SU-DHL-6 (cell line): ENCODE results near the gene KRABD2.

ENCODE experiments used
- H2AFZ ChIP-seq: fragments of 200-600 bp; sonication (generic); 2 replicates; pipeline ENCODE4 v1.6.1; 2014; ENCODE audit warnings: low read depth, mild to moderate bottlenecking, moderate library complexity, mixed read lengths, antibody characterized with exemption, low read length; ENCODE audit not compliant: severe bottlenecking
- H3F3A ChIP-seq: fragments of 200-600 bp; shearing (Covaris generic); 2 replicates; pipeline ENCODE4 v1.6.0; 2016; ENCODE audit warnings: antibody characterized with exemption, mild to moderate bottlenecking; ENCODE audit not compliant: insufficient read depth
- H3K27ac ChIP-seq: fragments of 200-600 bp; sonication (generic); 2 replicates; pipeline ENCODE4 v1.5.1; 2016; ENCODE audit warnings: low read depth, mild to moderate bottlenecking, low read length, moderate library complexity, mixed read lengths
- H3K27me3 ChIP-seq: fragments of 200-600 bp; sonication (generic), shearing (Covaris generic); 2 replicates; pipeline ENCODE4 v1.6.0; 2014; ENCODE audit warnings: mild to moderate bottlenecking, low read length
- H3K36me3 ChIP-seq: fragments of 200-600 bp; sonication (generic); 2 replicates; pipeline ENCODE4 v1.6.1; 2014; ENCODE audit warnings: mild to moderate bottlenecking, low read length, mixed read lengths
- H3K4me2 ChIP-seq: fragments of 300-600, 200-600 bp; shearing (Covaris generic), sonication (generic); 2 replicates; pipeline ENCODE4 v1.6.0; 2014; ENCODE audit warnings: low read length, low read depth, mild to moderate bottlenecking; ENCODE audit not compliant: poor library complexity, severe bottlenecking
- H3K4me3 ChIP-seq: fragments of 200-600 bp; sonication (generic); 2 replicates; pipeline ENCODE4 v1.5.1; 2014; ENCODE audit warnings: antibody characterized with exemption, low read length, mild to moderate bottlenecking, mixed read lengths; ENCODE audit not compliant: insufficient read depth, poor library complexity, severe bottlenecking
- H3K79me2 ChIP-seq: fragments of 200-600 bp; sonication (generic); 2 replicates; pipeline ENCODE4 v1.6.1; 2014; ENCODE audit warnings: mild to moderate bottlenecking, low read length, moderate library complexity; ENCODE audit not compliant: insufficient read depth
- H3K9ac ChIP-seq: fragments of 200-600 bp; sonication (generic); 2 replicates; pipeline ENCODE4 v1.7.0; 2014; ENCODE audit warnings: mild to moderate bottlenecking, low read length
- H3K9me2 ChIP-seq: fragments of 200-600 bp; sonication (generic); replicated peaks from 2 replicates; pipeline ENCODE4 v1.6.1; 2014; ENCODE audit warnings: low read length; ENCODE audit not compliant: insufficient read depth
- H3K9me3 ChIP-seq: fragments of 200-600 bp; sonication (generic); 2 replicates; pipeline ENCODE4 v1.6.1; 2014; ENCODE audit warnings: low read length, mixed read lengths; ENCODE audit not compliant: insufficient read depth
- H4K20me1 ChIP-seq: fragments of 200-600 bp; sonication (generic); 2 replicates; pipeline ENCODE4 v1.6.1; 2014; ENCODE audit warnings: low read depth, mild to moderate bottlenecking, antibody characterized with exemption, low read length, moderate library complexity, mixed read lengths
- EZH2phosphoT487 ChIP-seq: fragments of 200-600 bp; sonication (generic), shearing (Covaris generic); conservative IDR thresholded peaks from 2 replicates; pipeline ENCODE4 v1.6.1; 2018; ENCODE audit warnings: mild to moderate bottlenecking, antibody characterized with exemption, low read length, moderate library complexity, mixed read lengths
- TF ChIP-seq, protein P1 (sequence below): fragments of 200-600 bp; sonication (generic); IDR thresholded peaks from one replicate; pipeline ENCODE4 v1.5.1; 2017; ENCODE audit warnings: antibody characterized with exemption, mild to moderate bottlenecking, low read length, moderate library complexity; ENCODE audit not compliant: insufficient read depth, poor library complexity, severe bottlenecking

Gene KRABD2

GRCh38 chr17:8362651-8363332, 13.7 kb downstream of the KRABD2 start:
- Histone ChIP-seq H4K20me1 (no peaks in the 10 kb centered on the region), H3K27ac (no peak overlapping the region), H3K27me3 (no peaks in the 10 kb centered on the region), H2AFZ (no peak overlapping the region), H3F3A (no peaks in the 10 kb centered on the region), H3K4me3 (no peak overlapping the region), H3K36me3 (no peaks in the 10 kb centered on the region), H3K9me3 (no peaks in the 10 kb centered on the region), H3K9me2 (no peaks in the 10 kb centered on the region), H3K79me2 (no peaks in the 10 kb centered on the region), H3K4me2 (no peak overlapping the region), H3K9ac (no peak overlapping the region)
- TF ChIP-seq, protein P1, sequence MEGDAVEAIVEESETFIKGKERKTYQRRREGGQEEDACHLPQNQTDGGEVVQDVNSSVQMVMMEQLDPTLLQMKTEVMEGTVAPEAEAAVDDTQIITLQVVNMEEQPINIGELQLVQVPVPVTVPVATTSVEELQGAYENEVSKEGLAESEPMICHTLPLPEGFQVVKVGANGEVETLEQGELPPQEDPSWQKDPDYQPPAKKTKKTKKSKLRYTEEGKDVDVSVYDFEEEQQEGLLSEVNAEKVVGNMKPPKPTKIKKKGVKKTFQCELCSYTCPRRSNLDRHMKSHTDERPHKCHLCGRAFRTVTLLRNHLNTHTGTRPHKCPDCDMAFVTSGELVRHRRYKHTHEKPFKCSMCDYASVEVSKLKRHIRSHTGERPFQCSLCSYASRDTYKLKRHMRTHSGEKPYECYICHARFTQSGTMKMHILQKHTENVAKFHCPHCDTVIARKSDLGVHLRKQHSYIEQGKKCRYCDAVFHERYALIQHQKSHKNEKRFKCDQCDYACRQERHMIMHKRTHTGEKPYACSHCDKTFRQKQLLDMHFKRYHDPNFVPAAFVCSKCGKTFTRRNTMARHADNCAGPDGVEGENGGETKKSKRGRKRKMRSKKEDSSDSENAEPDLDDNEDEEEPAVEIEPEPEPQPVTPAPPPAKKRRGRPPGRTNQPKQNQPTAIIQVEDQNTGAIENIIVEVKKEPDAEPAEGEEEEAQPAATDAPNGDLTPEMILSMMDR: no peak
- no peak for TF ChIP-seq EZH2phosphoT487

GRCh38 chr17:8360751-8361150, 15.8 kb downstream of the KRABD2 start:
- Histone ChIP-seq H4K20me1 (no peaks in the 10 kb centered on the region), H3K9me3 (no peaks in the 10 kb centered on the region), H2AFZ (no peak overlapping the region), H3K27ac (no peak overlapping the region), H3K36me3 (no peaks in the 10 kb centered on the region), H3K9me2 (no peaks in the 10 kb centered on the region), H3K27me3 (no peaks in the 10 kb centered on the region), H3K79me2 (no peaks in the 10 kb centered on the region), H3K4me2 (no peak overlapping the region), H3K4me3 (no peak overlapping the region), H3F3A (no peaks in the 10 kb centered on the region), H3K9ac (no peak overlapping the region)
- TF ChIP-seq, protein P1: no peak

- no peaks in the 10 kb centered on the region for H4K20me1 ChIP-seq
- TF ChIP-seq EZH2phosphoT487: no peak
- TF ChIP-seq, protein P1: no peak
- no peaks in the 10 kb centered on the region for H3F3A ChIP-seq
- no peaks in the 10 kb centered on the region for H3K9me3 ChIP-seq
- no peak overlapping the region for H3K9ac ChIP-seq
- H3K27me3 ChIP-seq: no peaks in the 10 kb centered on the region
- H3K36me3 ChIP-seq: no peaks in the 10 kb centered on the region
- no peak overlapping the region for H2AFZ ChIP-seq
- H3K27ac ChIP-seq: no peak overlapping the region
- H3K9me2 ChIP-seq: no peaks in the 10 kb centered on the region
- no peaks in the 10 kb centered on the region for H3K79me2 ChIP-seq
- H3K4me3 ChIP-seq: no peak overlapping the region
- H3K4me2 ChIP-seq: no peak overlapping the region
These were observed 16.2 kb downstream of the KRABD2 start for GRCh38 chr17:8360260-8360659.
